Measurements from ENCODE around the gene PCYT2.

The PCYT2 gene

GRCh38 chr17:81859906-81860755 is 51.1 kb downstream of the PCYT2 start, which contains the start of gene P4HB:
Gene P4HB, minus strand, starts transcription at chr17:81860535. Its CDS starts 64 bp downstream, at chr17:81860471.
- peak; percentile 70 for TF ChIP-seq TAF1 (IDR thresholded peaks at IDR 0.05; ENCODE audit: low read depth, low read length)
- TF ChIP-seq POLR2AphosphoS5 (IDR thresholded peaks at IDR 0.05; ENCODE audit: low read depth, low read length) = peak; percentile 94
- no peak for TF ChIP-seq SPI1 (IDR thresholded peaks at IDR 0.05; ENCODE audit: low read depth, low read length)
- TF ChIP-seq POU2F2 (IDR thresholded peaks at IDR 0.05; ENCODE audit: low read depth, low read length) = no peak; the same call in none of the 2 replicates
- peak; percentile 94 for TF ChIP-seq POLR2A (IDR thresholded peaks at IDR 0.05; ENCODE audit: low read depth, low read length)
- TF ChIP-seq PAX5 (IDR thresholded peaks at IDR 0.05; ENCODE audit: insufficient read depth, low read length, severe bottlenecking) = no peak
- no peak for FAIRE-seq
- no peak for DNase-seq (ENCODE audit: insufficient read length, low spot score)

GRCh38 chr17:81858967-81859905 is 52.0 kb downstream of the PCYT2 start:
- FAIRE-seq (peak; percentile 72), DNase-seq (ENCODE audit: insufficient read length, low spot score) (no peak)
- TF ChIP-seq POU2F2 (IDR thresholded peaks at IDR 0.05; ENCODE audit: low read depth, low read length) (no peak), POLR2A (IDR thresholded peaks at IDR 0.05; ENCODE audit: low read depth, low read length) (peak; percentile 9; the same call in 1 of the 2 replicates)

GRCh38 chr17:81858170-81858966 is 52.8 kb downstream of the PCYT2 start:
- TF ChIP-seq POLR2AphosphoS5 (IDR thresholded peaks at IDR 0.05; ENCODE audit: low read depth, low read length) = no peak
- TF ChIP-seq POLR2A (IDR thresholded peaks at IDR 0.05; ENCODE audit: low read depth, low read length) = peak; percentile 26; the same call in 1 of the 2 replicates
- DNase-seq (ENCODE audit: insufficient read length, low spot score) (no peak), FAIRE-seq (no peak)

GRCh38 chr17:81854974-81855774 is 56.0 kb downstream of the PCYT2 start:
- no peak for TF ChIP-seq POU2F2 (IDR thresholded peaks at IDR 0.05; ENCODE audit: low read depth, low read length)
- TF ChIP-seq POLR2AphosphoS5 (IDR thresholded peaks at IDR 0.05; ENCODE audit: low read depth, low read length) = no peak
- TF ChIP-seq PAX5 (IDR thresholded peaks at IDR 0.05; ENCODE audit: insufficient read depth, low read length, severe bottlenecking) = no peak
- TF ChIP-seq TAF1 (IDR thresholded peaks at IDR 0.05; ENCODE audit: low read depth, low read length) = no peak
- TF ChIP-seq SPI1 (IDR thresholded peaks at IDR 0.05; ENCODE audit: low read depth, low read length) = no peak
- peak; percentile 43; the same call in 1 of the 2 replicates for TF ChIP-seq POLR2A (IDR thresholded peaks at IDR 0.05; ENCODE audit: low read depth, low read length)
- FAIRE-seq = no peak
- no peak for DNase-seq (ENCODE audit: insufficient read length, low spot score)

GRCh38 chr17:81852237-81852636 is 59.0 kb downstream of the PCYT2 start:
- TF ChIP-seq POLR2A (IDR thresholded peaks at IDR 0.05; ENCODE audit: low read depth, low read length) (peak; percentile 37; the same call in 1 of the 2 replicates), PAX5 (IDR thresholded peaks at IDR 0.05; ENCODE audit: insufficient read depth, low read length, severe bottlenecking) (no peak), TAF1 (IDR thresholded peaks at IDR 0.05; ENCODE audit: low read depth, low read length) (no peak), SPI1 (IDR thresholded peaks at IDR 0.05; ENCODE audit: low read depth, low read length) (no peak), POLR2AphosphoS5 (IDR thresholded peaks at IDR 0.05; ENCODE audit: low read depth, low read length) (no peak; the same call in 1 of the 2 replicates)
- FAIRE-seq (no peak), DNase-seq (ENCODE audit: insufficient read length, low spot score) (no peak)

DNA sequence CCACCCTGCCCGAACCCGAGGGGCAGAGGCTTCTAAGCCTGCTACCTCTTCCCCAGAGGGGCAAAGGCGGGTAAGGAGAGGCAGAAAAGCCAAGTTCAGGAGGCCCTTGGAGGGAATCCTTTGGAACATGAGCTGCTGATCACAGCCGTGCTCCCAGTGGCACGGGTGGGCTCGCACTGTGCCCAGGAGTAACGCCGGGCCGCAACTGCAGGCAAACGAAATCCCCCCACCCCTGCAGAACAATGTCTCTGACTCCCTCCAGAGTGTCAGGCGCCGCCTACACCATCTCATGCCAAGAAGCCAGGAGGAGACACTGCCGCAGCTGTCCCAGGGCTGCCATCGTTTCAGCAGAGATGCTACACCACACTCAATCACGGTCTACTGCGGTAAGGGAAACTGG is 59.8 kb downstream of the PCYT2 start:
- TF ChIP-seq POLR2AphosphoS5 (IDR thresholded peaks at IDR 0.05; ENCODE audit: low read depth, low read length) = no peak
- no peak for TF ChIP-seq SPI1 (IDR thresholded peaks at IDR 0.05; ENCODE audit: low read depth, low read length)
- no peak for TF ChIP-seq POLR2A (IDR thresholded peaks at IDR 0.05; ENCODE audit: low read depth, low read length)
- no peak for TF ChIP-seq PAX5 (IDR thresholded peaks at IDR 0.05; ENCODE audit: insufficient read depth, low read length, severe bottlenecking)
- TF ChIP-seq TAF1 (IDR thresholded peaks at IDR 0.05; ENCODE audit: low read depth, low read length) = no peak
- TF ChIP-seq POU2F2 (IDR thresholded peaks at IDR 0.05; ENCODE audit: low read depth, low read length) = no peak
- no peak for FAIRE-seq
- no peak for DNase-seq (ENCODE audit: insufficient read length, low spot score)

All from GM12891 (cell line).